Right atrium auricular region (tissue), 2 donors: ENCODE measurements around the gene TRHDE. TPM values are rescaled to one million over a fixed set of nuclear protein-coding genes. Genes with fewer than 3 reads are reported as not detected.

ENCODE experiments used
- DNase-seq: peaks from one replicate; pipeline ENCODE4 v3.0.0-alpha.2; 2019; ENCODE audit warnings: low spot score
- H3K27ac ChIP-seq, 2 donors: fragments of 200-600 bp; sonication (generic); 1 replicate in 1 of 2; 2 replicates in 1 of 2; pipeline ENCODE4 v1.5.1; 2016 to 2019
- H3K27me3 ChIP-seq, 2 donors: fragments of 200-600 bp; sonication (generic); one replicate each; pipeline versions ENCODE4 v1.5.1 to v1.6.0; 2017 to 2019
- H3K36me3 ChIP-seq: fragments of 200-600 bp; sonication (generic); one replicate; pipeline ENCODE4 v1.5.1; 2016
- H3K4me1 ChIP-seq, 2 donors: fragments of 200-600 bp; sonication (generic); one replicate each; pipeline versions ENCODE4 v1.5.1 to v1.6.0; 2017 to 2019
- H3K4me3 ChIP-seq, 2 donors: fragments of 200-600 bp; sonication (generic); 1 replicate in 1 of 2; 2 replicates in 1 of 2; pipeline ENCODE4 v1.5.1; 2017 to 2019; ENCODE audit warnings: mild to moderate bottlenecking in 1 of 2, moderate library complexity in 1 of 2
- H3K9me3 ChIP-seq, 2 donors: fragments of 200-600 bp; sonication (generic); one replicate each; pipeline ENCODE4 v1.5.1; 2019
- total RNA-seq, 2 donors: library from RNA; depleted of rRNA; stranded (reverse); fragments of >200 nt; gene quantifications; one replicate each; pipeline ENCODE4 v1.1.0, GENCODE V29; 2016
- TF ChIP-seq, protein P1 (sequence below), 2 donors: fragments of 200-600 bp; sonication (generic); IDR thresholded peaks; one replicate each; pipeline ENCODE4 v1.5.1; 2019; ENCODE audit warnings: antibody characterized with exemption in 2 of 2

Gene TRHDE
- total RNA-seq, 2 donors from 2014 or later = 0.37 to 3.4 TPM

DNA sequence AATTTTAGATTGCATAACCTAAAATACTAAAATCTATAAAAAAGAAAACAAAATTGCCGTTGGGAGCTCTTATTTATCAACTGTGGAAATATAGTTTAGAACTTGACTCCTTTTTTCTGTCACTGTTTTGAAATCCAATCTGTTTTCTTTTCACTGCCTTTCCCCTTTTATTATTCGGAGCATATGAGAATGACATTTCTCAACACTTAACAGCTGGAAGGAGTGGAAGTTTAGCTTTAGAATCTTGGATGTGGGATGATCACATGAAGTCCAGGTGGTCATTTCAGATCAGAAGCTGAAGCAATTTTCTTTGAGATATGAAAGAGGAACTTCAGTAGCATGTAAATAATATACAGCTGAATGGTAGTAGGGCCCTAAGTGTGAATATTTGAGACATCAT lies 16.7 kb downstream of the TRHDE start:
- H3K27ac ChIP-seq = no peak overlapping the region
- no peaks in the 10 kb centered on the region for H3K36me3 ChIP-seq
- H3K4me1 ChIP-seq = no peaks in the 10 kb centered on the region
- H3K4me3 ChIP-seq = no peak overlapping the region
- H3K9me3 ChIP-seq = no peaks in the 10 kb centered on the region
- no peaks in the 10 kb centered on the region for H3K27me3 ChIP-seq
- TF ChIP-seq, protein P1, sequence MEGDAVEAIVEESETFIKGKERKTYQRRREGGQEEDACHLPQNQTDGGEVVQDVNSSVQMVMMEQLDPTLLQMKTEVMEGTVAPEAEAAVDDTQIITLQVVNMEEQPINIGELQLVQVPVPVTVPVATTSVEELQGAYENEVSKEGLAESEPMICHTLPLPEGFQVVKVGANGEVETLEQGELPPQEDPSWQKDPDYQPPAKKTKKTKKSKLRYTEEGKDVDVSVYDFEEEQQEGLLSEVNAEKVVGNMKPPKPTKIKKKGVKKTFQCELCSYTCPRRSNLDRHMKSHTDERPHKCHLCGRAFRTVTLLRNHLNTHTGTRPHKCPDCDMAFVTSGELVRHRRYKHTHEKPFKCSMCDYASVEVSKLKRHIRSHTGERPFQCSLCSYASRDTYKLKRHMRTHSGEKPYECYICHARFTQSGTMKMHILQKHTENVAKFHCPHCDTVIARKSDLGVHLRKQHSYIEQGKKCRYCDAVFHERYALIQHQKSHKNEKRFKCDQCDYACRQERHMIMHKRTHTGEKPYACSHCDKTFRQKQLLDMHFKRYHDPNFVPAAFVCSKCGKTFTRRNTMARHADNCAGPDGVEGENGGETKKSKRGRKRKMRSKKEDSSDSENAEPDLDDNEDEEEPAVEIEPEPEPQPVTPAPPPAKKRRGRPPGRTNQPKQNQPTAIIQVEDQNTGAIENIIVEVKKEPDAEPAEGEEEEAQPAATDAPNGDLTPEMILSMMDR (IDR thresholded peaks at IDR 0.05) = no peak
- DNase-seq = no peak

DNA sequence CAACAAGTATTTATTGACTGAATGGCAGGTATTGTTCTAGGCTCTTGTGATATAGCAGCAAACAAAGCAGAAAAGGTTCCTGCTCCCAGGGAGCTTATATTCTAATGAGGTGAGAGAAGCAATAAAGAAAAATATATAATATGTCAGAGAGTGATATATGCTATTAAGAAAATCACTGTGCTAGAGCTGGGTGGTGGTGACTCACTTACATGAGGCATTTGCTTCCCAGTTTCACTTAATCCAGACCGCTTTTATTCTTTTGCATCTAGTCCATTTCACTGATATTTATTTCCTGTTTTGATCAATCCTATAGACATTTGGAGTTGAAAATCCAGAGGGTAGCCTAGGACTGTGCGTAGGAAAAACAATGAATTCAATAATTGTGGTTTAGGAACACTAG lies 17.5 kb downstream of the TRHDE start:
- H3K27ac ChIP-seq = no peak overlapping the region
- no peak overlapping the region for H3K4me3 ChIP-seq
- DNase-seq = no peak
- no peaks in the 10 kb centered on the region for H3K27me3 ChIP-seq
- no peaks in the 10 kb centered on the region for H3K4me1 ChIP-seq
- TF ChIP-seq, protein P1 (IDR thresholded peaks at IDR 0.05) = no peak
- H3K9me3 ChIP-seq = no peaks in the 10 kb centered on the region
- no peaks in the 10 kb centered on the region for H3K36me3 ChIP-seq

DNA sequence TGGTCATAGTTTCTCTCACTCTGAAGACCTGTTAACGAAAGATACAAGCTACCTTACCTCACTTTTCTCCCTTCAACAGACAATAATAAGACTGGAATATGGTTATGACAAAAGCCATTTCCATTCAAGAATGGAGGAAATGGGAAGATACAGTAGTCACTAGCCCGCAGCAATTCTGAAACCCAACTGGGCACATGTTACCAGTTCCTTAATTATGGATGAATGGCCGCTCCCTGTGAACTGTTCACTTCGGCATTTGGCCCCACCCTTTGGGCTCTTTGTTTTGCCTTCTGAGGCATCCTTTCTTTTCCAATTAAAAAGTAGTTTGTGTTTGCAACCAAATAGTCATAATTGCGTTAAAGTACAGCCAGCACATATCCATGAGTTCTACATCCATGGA lies 19.0 kb downstream of the TRHDE start:
- no peaks in the 10 kb centered on the region for H3K27me3 ChIP-seq
- H3K4me1 ChIP-seq = no peaks in the 10 kb centered on the region
- H3K27ac ChIP-seq = no peak overlapping the region
- no peak overlapping the region for H3K4me3 ChIP-seq
- no peak for DNase-seq
- H3K9me3 ChIP-seq = no peaks in the 10 kb centered on the region
- no peaks in the 10 kb centered on the region for H3K36me3 ChIP-seq
- TF ChIP-seq, protein P1 (IDR thresholded peaks at IDR 0.05) = no peak

DNA sequence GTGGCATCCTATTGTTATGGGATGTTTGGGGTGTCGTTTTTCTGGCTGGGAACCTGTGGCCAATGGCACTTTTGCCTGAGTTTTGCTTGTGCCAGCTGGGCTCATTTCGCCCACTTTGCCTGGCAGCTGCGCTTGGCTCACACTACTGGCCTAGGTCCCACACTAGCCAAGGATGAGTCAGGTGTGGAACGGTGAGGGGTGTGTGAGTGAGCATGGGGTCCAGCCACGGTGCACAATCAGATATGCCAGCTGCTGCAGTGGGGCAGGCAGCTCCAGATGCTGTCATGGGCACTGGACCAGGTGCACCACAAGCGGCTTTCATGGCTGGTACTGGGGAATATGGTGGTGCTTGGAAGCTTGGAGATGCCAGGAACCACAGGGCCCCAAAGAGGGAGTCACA lies 21.5 kb downstream of the TRHDE start:
- no peaks in the 10 kb centered on the region for H3K4me1 ChIP-seq
- no peak for DNase-seq
- no peak overlapping the region for H3K27ac ChIP-seq

DNA sequence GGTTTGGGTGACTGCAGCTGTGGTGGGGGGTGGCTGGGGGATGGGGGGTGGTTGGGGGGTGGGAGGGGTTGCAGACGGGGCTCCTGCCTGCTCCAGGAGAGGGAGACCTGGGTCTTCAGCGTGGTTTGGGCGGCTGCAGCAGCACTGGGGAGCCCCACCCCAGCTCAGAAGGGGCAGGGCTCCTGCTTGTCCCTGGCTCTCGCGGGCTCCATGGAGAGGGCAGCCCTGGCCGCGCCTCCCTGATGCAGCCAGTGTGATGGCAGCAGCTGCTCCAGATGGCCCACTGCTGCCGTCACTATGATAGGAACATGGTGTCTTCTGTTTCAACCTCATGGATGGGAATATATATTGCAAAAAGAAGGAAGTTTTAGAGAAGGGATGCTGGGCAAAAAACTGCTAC lies 22.9 kb downstream of the TRHDE start:
- no peaks in the 10 kb centered on the region for H3K27me3 ChIP-seq
- no peaks in the 10 kb centered on the region for H3K9me3 ChIP-seq
- DNase-seq = no peak
- no peak overlapping the region for H3K4me3 ChIP-seq
- H3K36me3 ChIP-seq = no peaks in the 10 kb centered on the region
- TF ChIP-seq, protein P1 (IDR thresholded peaks at IDR 0.05) = no peak
- no peak overlapping the region for H3K27ac ChIP-seq
- no peaks in the 10 kb centered on the region for H3K4me1 ChIP-seq

More for the DNA sequence above, 21.5 kb downstream of the TRHDE start:
- Histone ChIP-seq H3K4me3 (no peak overlapping the region), H3K9me3 (no peaks in the 10 kb centered on the region), H3K27me3 (no peaks in the 10 kb centered on the region), H3K36me3 (no peaks in the 10 kb centered on the region)
- TF ChIP-seq, protein P1 (IDR thresholded peaks at IDR 0.05) = no peak

DNA sequence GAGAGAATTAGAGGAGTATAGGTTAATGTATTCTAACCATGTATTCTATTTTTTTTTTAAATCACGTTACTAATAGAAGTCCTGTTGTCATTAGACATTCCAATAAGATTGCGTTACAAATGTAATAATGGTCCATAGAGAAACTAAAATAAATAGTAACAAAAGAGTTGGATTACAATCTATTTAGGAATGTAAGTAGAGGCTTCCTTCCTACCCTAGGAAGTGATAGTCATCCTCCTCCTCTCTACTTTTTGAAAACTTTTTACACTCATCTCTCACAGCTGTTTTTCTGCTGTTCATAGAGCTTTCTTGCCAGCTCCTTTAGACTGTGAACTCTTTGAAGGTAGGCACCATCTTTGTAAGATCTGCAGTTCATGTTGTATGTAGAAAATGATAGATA lies 23.6 kb downstream of the TRHDE start:
- Histone ChIP-seq H3K36me3 (no peaks in the 10 kb centered on the region), H3K27ac (no peak overlapping the region), H3K4me3 (no peak overlapping the region), H3K9me3 (no peaks in the 10 kb centered on the region), H3K27me3 (no peaks in the 10 kb centered on the region), H3K4me1 (no peaks in the 10 kb centered on the region)
- DNase-seq = no peak
- TF ChIP-seq, protein P1 (IDR thresholded peaks at IDR 0.05) = no peak
